GM19238 (cell line): ENCODE measurements around the gene HOMER1.

Source experiments
- DNase-seq: peaks from one replicate; pipeline ENCODE4 v3.0.0; 2011; ENCODE audit warnings: low spot score; ENCODE audit not compliant: insufficient read length

HOMER1 gene

GRCh38 chr5:79490323-79490936 lies 23.5 kb downstream of the HOMER1 start:
- DNase-seq: no peak

GRCh38 chr5:79489773-79490172 lies 24.2 kb downstream of the HOMER1 start:
- DNase-seq: no peak

GRCh38 chr5:79488775-79489174 lies 25.2 kb downstream of the HOMER1 start:
- DNase-seq: no peak

- no peak for DNase-seq
These were observed 25.9 kb downstream of the HOMER1 start for GRCh38 chr5:79488058-79488457.

- no peak for DNase-seq
These were observed 26.7 kb downstream of the HOMER1 start for GRCh38 chr5:79487251-79487650.

- DNase-seq: no peak
These were observed 27.8 kb downstream of the HOMER1 start for GRCh38 chr5:79486116-79486515.

GRCh38 chr5:79484731-79485130 lies 29.2 kb downstream of the HOMER1 start:
- DNase-seq: no peak

- no peak for DNase-seq
These were observed 32.4 kb downstream of the HOMER1 start for GRCh38 chr5:79481574-79481973.

GRCh38 chr5:79480991-79481390 lies 32.9 kb downstream of the HOMER1 start:
- DNase-seq: no peak

GRCh38 chr5:79475152-79475466 lies 38.8 kb downstream of the HOMER1 start:
- DNase-seq: no peak

GRCh38 chr5:79474367-79475151 lies 39.4 kb downstream of the HOMER1 start:
- no peak for DNase-seq

GRCh38 chr5:79471556-79471955 lies 42.4 kb downstream of the HOMER1 start:
- no peak for DNase-seq

GRCh38 chr5:79464695-79465332 lies 49.1 kb downstream of the HOMER1 start:
- peak; percentile 2 for DNase-seq

- no peak for DNase-seq
These were observed 49.7 kb downstream of the HOMER1 start for GRCh38 chr5:79464278-79464677.

- no peak for DNase-seq
These were observed 54.3 kb downstream of the HOMER1 start for GRCh38 chr5:79459626-79460025.

GRCh38 chr5:79456890-79457583 lies 56.9 kb downstream of the HOMER1 start:
- DNase-seq: peak; percentile 4

GRCh38 chr5:79456400-79456799 lies 57.5 kb downstream of the HOMER1 start:
- no peak for DNase-seq

- no peak for DNase-seq
These were observed 59.9 kb downstream of the HOMER1 start for GRCh38 chr5:79454043-79454442.

- no peak for DNase-seq
These were observed 65.6 kb downstream of the HOMER1 start for GRCh38 chr5:79448336-79448735.

- DNase-seq: no peak
These were observed 77.1 kb downstream of the HOMER1 start for GRCh38 chr5:79436821-79437220.

GRCh38 chr5:79436224-79436623 lies 77.7 kb downstream of the HOMER1 start:
- DNase-seq: no peak

- DNase-seq: no peak
These were observed 83.7 kb downstream of the HOMER1 start for GRCh38 chr5:79430196-79430595.
